Prostate gland (tissue), 2 donors: ENCODE measurements around the gene DTYMK. TPM values are rescaled to one million over a fixed set of nuclear protein-coding genes. Genes with fewer than 3 reads are reported as not detected.

Source experiments
- DNase-seq: peaks from one replicate; pipeline ENCODE4 v3.0.0-alpha.2; 2019; ENCODE audit warnings: low spot score
- H3K27ac ChIP-seq, 2 donors: fragments of 200-600 bp; sonication (generic); 2 replicates each; pipeline ENCODE4 v1.5.1; 2017 to 2019
- H3K27me3 ChIP-seq: fragments of 200-600 bp; sonication (generic); replicated peaks from 2 replicates; pipeline ENCODE4 v1.5.1; 2019; ENCODE audit not compliant: insufficient read depth
- H3K36me3 ChIP-seq, 2 donors: fragments of 200-600 bp; sonication (generic); 1 replicate in 1 of 2; 2 replicates in 1 of 2; pipeline versions ENCODE4 v1.5.1 to v1.8.1; 2017 to 2019
- H3K4me1 ChIP-seq: fragments of 200-600 bp; sonication (generic); replicated peaks from 2 replicates; pipeline ENCODE4 v1.5.1; 2019
- H3K4me3 ChIP-seq, 2 donors: fragments of 200-600 bp; sonication (generic); 2 replicates each; pipeline ENCODE4 v1.5.1; 2017 to 2019
- H3K9me3 ChIP-seq: fragments of 200-600 bp; sonication (generic); 2 replicates; pipeline ENCODE4 v1.5.1; 2017
- POLR2A ChIP-seq: fragments of 450-650 bp; IDR thresholded peaks from one replicate; pipeline ENCODE4 v1.6.1; 2016; ENCODE audit warnings: antibody characterized with exemption, mild to moderate bottlenecking
- POLR2AphosphoS5 ChIP-seq: sonication (generic); formaldehyde crosslinking; IDR thresholded peaks from one replicate; pipeline ENCODE4 v1.6.1; 2017; ENCODE audit warnings: antibody characterized with exemption
- WGBS: methylation state at CpG from one replicate; pipeline ENCODE4 v1.1.5; 2018; 5-methylcytosine and 5-hydroxymethylcytosine counted together
- intact Hi-C: fragments of 100-400 bp; cut with DNase I; formaldehyde crosslinking; loops from one replicate; pipeline ENCODE4 v1.14.2; 2022
- total RNA-seq, 2 donors: library from RNA; depleted of rRNA; stranded (reverse); fragments of >200 nt; gene quantifications; one replicate each; pipeline ENCODE4 v1.1.0, GENCODE V29; 2016
- TF ChIP-seq, protein P1 (sequence below), 4 experiments: fragments of 200-600 bp in 2 of 4; fragments of 450-650 bp in 2 of 4; sonication (generic) in 2 of 4; IDR thresholded peaks; 1 replicate in 3 of 4; 2 replicates in 1 of 4; pipeline ENCODE4 v1.5.1; 2016 to 2019; ENCODE audit warnings: antibody characterized with exemption in 4 of 4, mild to moderate bottlenecking in 2 of 4, moderate library complexity in 2 of 4

Gene DTYMK
- total RNA-seq, 2 donors from 2014 or later: 26.0 to 35.8 TPM

- Histone ChIP-seq H3K4me3 (no peak overlapping the region), H3K27me3 (no peaks in the 10 kb centered on the region), H3K4me1 (no peaks in the 10 kb centered on the region), H3K27ac (no peak overlapping the region), H3K9me3 (no peaks in the 10 kb centered on the region), H3K36me3 (no peaks in the 10 kb centered on the region)
- TF ChIP-seq POLR2A: no peak
- TF ChIP-seq, protein P1, sequence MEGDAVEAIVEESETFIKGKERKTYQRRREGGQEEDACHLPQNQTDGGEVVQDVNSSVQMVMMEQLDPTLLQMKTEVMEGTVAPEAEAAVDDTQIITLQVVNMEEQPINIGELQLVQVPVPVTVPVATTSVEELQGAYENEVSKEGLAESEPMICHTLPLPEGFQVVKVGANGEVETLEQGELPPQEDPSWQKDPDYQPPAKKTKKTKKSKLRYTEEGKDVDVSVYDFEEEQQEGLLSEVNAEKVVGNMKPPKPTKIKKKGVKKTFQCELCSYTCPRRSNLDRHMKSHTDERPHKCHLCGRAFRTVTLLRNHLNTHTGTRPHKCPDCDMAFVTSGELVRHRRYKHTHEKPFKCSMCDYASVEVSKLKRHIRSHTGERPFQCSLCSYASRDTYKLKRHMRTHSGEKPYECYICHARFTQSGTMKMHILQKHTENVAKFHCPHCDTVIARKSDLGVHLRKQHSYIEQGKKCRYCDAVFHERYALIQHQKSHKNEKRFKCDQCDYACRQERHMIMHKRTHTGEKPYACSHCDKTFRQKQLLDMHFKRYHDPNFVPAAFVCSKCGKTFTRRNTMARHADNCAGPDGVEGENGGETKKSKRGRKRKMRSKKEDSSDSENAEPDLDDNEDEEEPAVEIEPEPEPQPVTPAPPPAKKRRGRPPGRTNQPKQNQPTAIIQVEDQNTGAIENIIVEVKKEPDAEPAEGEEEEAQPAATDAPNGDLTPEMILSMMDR (IDR thresholded peaks at IDR 0.05): no peak
- no peak for TF ChIP-seq POLR2AphosphoS5
- DNase-seq: no peak
- intact Hi-C loops: no loop called here
- 82% methylated on average over 6 of the region's 6 CpGs for WGBS
Measured at GRCh38 chr2:241648453-241648852, 38.2 kb downstream of the DTYMK start.

DNA sequence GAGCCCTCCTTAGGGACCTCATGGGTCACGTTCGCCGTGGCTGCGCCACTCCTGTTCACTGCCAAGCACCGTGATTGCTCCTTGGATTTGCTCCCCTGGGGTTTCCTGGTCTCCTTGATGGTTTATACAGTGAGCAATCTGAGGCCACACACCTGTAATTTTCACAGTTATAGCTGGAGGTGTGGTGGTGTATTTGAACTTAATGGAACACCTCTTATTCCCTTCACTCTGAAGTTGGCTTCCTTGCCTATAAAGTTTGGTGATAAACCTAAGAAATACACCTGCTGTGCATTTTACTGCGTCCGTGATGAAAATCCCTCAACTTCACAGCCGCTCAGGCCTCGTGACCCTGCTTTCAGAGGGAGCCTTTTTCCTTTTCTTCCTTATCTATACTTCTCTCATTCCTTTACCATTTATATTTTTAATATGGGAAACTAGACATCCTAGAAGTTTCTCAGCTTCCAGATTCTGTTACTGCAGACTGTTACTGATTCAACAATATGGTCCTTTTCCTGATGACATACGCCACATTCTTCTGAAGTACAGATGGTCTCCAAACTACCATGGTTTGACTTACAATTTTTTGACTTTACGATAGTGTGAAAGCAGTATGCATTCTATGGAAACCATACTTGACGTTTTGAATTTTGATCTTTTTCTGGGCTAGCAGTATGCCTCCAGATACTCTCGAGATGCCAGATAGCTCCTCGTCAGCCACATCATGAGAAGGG, 40.5 kb downstream of the DTYMK start:
- no peak for TF ChIP-seq POLR2A
- TF ChIP-seq, protein P1 (IDR thresholded peaks at IDR 0.05): no peak
- no peak for TF ChIP-seq POLR2AphosphoS5
- no peaks in the 10 kb centered on the region for H3K36me3 ChIP-seq
- H3K9me3 ChIP-seq: no peaks in the 10 kb centered on the region
- H3K4me3 ChIP-seq: no peak overlapping the region
- H3K27ac ChIP-seq: no peak overlapping the region
- no peaks in the 10 kb centered on the region for H3K4me1 ChIP-seq
- intact Hi-C loops: no loop called here
- 87% methylated on average over 14 of the region's 14 CpGs for WGBS
- no peak for DNase-seq
- no peaks in the 10 kb centered on the region for H3K27me3 ChIP-seq

- no peak for TF ChIP-seq POLR2A
- no peak for TF ChIP-seq POLR2AphosphoS5
- TF ChIP-seq, protein P1 (IDR thresholded peaks at IDR 0.05): no peak
- Histone ChIP-seq H3K4me1 (no peaks in the 10 kb centered on the region), H3K9me3 (no peaks in the 10 kb centered on the region), H3K36me3 (no peaks in the 10 kb centered on the region), H3K27me3 (no peaks in the 10 kb centered on the region), H3K4me3 (no peak overlapping the region), H3K27ac (no peak overlapping the region)
- DNase-seq: no peak
- intact Hi-C loops: no loop called here
- 85% methylated on average over 26 of the region's 26 CpGs for WGBS
Measured at GRCh38 chr2:241645056-241645914, 41.3 kb downstream of the DTYMK start.

GRCh38 chr2:241641631-241642030, 45.0 kb downstream of the DTYMK start:
- no peaks in the 10 kb centered on the region for H3K9me3 ChIP-seq
- H3K27ac ChIP-seq: no peak overlapping the region
- peaks cover 8% of the 10 kb centered on the region for H3K4me1 ChIP-seq
- no peaks in the 10 kb centered on the region for H3K27me3 ChIP-seq
- DNase-seq: no peak
- H3K4me3 ChIP-seq: no peak overlapping the region
- intact Hi-C loops: no loop called here
- 51% methylated on average over 2 of the region's 2 CpGs for WGBS
- TF ChIP-seq, protein P1 (IDR thresholded peaks at IDR 0.05): no peak
- TF ChIP-seq POLR2AphosphoS5 (no peak), POLR2A (no peak)
- no peaks in the 10 kb centered on the region for H3K36me3 ChIP-seq
